Stimulated activated CD8-positive, alpha-beta memory T cell treated with anti-CD3 and anti-CD28 coated beads, Interleukin-2, amount 100 ng/mL, for 48 hours (primary cell): ENCODE measurements around the gene CENPP.
A peak's percentile ranks its signal among the peaks of the same experiment; 100 is the strongest.

ENCODE experiments used
- DNase-seq, 2 donors: peaks; one replicate each; pipeline ENCODE4 v3.0.0-alpha.2; 2020; ENCODE audit warnings: low read depth in 2 of 2

Gene CENPP

GRCh38 chr9:92313624-92314012, 12.1 kb upstream of the CENPP start:
- DNase-seq, result no peak

DNA sequence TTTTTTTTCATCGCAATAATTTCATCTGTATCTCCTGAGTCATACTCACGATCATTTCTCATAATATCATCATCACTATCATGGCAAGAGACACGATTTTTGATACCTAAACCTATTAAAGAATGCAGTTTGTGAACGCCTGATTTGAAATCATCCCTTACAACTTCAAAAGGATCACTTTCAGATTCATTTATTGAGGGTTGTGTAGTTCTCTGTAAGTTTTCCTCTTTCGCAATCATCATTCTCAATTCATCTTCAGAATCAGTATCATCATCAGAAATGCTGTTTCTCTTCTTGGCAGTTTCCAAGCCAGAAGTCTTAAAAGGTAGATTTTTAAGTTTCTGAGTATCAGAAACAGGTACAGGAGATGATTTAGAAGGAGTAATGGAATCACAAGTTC, 10.3 kb upstream of the CENPP start:
- DNase-seq, result no peak

- no peak for DNase-seq
These were observed 1.3 kb upstream of the CENPP start for GRCh38 chr9:92324431-92324830.

- DNase-seq, result peak; percentile 32 to 52
These were observed 874 bp upstream of the CENPP start for GRCh38 chr9:92324889-92325268.

- DNase-seq, result no peak
These were observed 293 bp downstream of the CENPP start for GRCh38 chr9:92325991-92326500.

DNA sequence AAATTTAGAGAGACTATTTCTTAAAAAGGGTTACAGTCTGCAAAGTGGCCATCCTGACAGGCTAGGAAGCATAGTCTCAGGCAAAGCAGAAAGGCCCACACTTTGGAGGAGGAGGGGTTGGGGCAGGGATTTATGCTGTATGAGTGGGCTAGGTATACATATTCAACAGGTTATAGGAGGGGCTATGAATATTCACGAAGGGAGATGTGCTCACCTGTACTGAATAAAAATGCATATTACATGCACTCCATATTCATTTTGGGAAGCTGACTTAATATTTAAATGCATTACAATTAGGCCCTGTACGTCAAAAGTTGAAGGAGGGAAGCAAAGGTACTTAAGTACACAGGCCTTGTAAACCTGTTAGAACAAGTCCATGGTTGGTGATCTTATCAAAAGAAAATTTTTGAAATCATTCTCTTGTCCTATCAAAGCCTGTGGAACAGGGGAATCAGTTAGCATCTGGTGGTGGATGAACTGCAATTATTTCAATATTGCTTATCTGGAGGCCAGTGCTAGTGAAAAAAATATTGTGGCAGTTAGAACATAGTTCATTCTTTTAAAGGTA, 1.6 kb downstream of the CENPP start:
- DNase-seq, result no peak

GRCh38 chr9:92328225-92328624, 2.5 kb downstream of the CENPP start:
- DNase-seq, result no peak

DNA sequence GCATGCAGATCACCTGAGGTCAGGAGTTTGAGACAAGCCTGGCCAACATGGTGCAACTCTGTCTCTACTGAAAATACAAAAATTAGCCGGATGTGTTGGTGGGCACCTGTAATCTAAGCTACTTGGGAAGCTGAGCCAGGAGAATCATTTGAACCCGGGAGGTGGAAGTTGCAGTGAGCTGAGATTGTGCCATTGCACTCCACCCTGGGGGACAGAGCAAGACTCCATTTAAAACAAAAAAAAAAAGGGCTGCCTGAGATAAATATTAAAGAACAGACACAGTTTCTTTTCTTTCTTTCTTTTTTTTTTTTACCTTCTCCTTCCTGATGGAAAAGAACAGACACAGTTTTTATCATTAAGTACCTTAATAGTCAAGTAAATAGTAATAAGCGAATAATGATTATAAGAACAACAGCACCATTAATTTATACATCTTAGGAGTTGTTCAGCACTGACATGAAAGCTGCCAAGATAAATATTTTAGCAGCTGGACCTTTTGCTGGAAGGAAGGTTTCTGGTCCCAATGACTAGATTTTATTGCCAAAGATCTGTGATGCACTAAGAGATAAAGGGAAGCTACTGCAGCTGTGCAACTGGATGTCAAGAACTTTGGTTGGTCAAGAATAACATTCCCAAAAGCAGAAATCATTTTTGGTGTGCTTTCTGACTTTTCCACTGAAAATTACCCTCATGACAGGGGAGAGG, 7.0 kb downstream of the CENPP start:
- DNase-seq, result no peak

DNA sequence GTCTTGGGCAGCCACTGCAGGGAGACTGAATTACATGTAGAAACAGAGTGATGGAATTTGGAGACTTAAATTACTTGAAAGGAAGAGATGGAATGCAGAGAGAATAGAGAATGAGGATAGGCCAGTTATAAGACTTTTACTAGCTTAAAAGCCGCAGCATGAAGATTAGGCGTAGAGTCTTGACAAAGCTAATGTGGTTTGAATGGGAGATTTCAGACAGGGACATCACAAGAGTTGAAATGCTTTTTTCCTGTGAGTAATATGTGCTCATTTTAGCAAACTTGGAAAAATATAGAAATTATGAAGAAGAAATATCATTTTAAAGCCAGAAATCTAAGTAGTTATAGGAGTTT, 7.5 kb downstream of the CENPP start:
- no peak for DNase-seq

DNA sequence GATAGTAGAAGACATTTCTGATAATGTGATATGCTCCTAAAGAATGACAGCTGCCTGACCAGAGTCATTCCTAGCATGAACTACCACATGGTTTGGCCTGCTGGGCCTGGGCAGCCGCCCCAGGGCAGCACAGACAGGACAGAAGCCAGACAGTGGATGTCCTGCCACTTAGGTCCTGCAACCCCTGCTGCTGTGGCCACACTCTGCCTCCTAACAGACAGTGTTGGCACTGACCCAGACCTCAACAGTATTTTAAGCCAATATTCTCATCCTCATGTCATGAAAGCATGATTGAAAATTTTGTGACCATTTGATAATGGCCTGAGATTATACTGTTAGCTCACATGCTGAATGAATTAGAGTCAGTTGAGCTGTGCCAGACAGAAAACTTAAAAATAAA, 15.8 kb downstream of the CENPP start:
- DNase-seq, result no peak

GRCh38 chr9:92342825-92343488, 17.2 kb downstream of the CENPP start:
- DNase-seq, result no peak

DNA sequence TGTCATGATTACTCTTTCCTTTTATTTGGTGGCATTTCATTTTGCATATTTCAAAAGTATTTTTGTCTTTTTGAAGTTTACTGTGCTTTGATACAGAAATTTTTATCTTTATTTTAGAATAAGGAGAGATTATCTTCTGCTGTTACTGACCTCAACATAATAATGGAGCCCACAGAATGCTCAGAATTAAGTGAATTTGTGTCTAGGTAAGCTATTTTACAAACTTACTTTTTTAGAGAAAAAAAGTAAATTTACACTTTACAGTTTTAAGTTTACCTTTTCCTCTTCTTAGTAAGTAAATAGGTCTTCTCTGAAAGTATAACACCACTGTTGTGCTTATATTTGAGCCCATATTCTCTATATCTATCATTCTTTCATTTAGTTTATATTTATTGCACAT, 19.8 kb downstream of the CENPP start:
- DNase-seq, result no peak

DNA sequence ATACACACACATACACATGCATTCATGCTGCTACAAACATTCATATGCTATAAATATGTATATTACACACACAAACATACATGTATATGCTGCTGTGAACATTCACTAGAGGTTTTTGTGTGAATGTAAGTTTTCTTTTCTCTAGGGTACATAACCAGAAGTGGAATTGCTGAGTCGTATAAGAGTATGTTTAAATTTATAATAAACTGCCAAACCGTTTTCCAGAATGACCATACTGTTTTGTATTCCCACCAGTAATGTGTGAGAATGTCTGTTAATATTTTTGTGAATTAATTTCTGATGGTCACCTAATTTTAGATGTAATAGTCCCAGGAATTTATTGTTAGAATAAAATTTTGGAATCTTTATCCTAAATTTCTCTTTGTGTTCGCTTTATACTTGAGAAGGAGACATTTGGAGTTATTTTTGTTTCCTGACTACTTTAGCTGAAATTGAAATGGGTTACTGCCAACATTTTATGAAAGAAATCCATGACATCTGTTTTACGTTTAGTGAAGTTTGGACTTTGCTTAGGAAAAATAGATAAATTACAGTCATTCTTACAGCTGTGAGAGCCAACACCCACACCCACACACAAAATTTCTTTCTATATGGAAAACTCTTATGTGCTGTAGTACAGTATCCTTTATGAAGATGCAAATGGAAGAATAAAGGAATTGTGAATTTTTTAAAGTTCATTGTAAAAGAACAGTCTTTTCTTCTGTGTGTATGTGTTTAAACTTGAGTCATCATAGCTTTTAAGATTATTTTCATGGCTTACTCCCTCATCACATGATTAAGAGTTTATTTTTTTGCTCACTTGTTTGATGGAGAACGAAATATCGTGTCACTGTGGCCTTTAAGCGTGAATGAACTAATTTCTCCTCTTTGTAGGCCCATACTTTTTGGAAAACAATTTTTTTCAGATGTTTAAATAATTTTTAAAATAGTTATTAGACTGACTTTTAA, 24.3 kb downstream of the CENPP start:
- DNase-seq, result no peak

DNA sequence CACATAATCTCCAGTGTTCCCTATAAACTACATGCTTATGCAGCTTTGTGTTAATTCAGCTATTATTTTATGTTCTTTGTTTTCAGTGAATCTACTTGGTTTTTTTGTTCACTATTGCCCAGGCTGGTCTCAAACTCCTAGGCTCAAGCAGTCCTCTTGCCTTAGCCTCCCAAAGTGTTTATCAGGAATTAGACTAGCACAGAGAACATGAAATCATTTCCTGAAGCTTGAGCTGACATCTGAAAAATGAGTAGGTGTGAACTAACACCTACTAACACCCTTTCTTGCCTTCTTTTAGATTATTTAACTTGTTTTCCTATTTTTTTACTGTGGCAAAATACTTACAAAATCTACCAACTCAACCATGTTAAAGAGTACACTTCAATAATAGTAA, 25.0 kb downstream of the CENPP start:
- DNase-seq, result no peak

DNA sequence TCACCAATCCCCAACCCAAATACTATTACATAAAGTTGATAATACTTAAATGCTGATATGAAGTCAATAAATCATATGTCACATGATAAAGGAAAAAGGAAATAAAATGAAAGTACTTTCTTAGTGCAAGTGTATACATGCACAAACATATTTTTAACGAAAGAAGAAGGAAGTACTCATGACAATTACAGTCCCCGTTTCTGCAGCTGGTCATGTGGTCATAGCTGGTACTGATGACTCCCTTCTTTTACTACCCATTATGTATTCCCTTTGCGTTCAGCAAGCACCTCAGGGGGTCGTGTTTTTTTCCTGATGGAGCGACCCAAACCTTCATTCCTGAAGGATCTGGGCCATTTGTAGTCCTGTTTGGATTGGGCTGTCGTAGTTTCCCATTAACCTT, 27.3 kb downstream of the CENPP start:
- DNase-seq, result no peak

GRCh38 chr9:92359394-92359995, 33.7 kb downstream of the CENPP start:
- DNase-seq, result no peak

GRCh38 chr9:92360083-92360482, 34.3 kb downstream of the CENPP start:
- DNase-seq, result no peak

GRCh38 chr9:92369075-92369474, 43.3 kb downstream of the CENPP start:
- DNase-seq, result no peak

DNA sequence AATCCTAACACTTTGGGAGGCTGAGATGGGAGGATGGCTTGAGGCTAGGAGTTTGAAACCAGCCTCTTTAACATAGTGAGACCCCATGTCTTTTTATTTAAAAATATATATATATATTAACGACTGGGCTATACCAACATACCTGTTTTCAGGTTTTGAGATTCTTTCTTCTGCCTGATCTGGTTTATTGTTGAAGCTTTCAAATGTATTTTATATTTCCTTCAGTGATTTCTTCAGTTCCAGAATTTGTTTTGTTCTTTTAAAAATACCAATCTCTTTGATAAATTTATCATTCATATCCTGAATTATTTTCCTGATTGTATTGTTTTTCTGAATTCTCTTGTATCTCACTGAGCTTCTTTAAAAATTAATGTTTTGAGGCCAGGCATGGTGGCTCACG, 47.4 kb downstream of the CENPP start:
- no peak for DNase-seq

DNA sequence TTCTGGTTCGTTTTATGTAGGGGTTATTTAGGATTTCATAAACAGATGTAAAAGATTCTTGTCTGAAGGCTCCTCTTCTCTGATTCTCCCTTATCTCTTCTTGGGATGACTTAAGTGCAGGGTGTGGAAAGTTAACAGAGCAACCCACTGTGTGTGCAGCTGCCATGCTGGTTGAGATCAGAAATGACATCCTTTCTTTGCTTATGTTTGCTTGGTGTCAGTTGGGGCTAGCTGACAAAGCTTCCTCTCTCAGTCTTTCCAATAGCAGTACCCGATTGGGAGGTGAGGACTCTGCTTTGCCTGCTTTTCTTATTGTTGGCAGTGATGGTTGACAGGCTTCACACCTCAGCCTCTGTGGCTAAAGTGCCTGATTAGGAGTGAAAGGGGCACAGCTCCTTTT, 52.1 kb downstream of the CENPP start:
- DNase-seq, result no peak

- DNase-seq, result no peak
These were observed 53.3 kb downstream of the CENPP start for GRCh38 chr9:92378865-92379560.
